ENCODE measurements around the gene LHCGR.

DNA sequence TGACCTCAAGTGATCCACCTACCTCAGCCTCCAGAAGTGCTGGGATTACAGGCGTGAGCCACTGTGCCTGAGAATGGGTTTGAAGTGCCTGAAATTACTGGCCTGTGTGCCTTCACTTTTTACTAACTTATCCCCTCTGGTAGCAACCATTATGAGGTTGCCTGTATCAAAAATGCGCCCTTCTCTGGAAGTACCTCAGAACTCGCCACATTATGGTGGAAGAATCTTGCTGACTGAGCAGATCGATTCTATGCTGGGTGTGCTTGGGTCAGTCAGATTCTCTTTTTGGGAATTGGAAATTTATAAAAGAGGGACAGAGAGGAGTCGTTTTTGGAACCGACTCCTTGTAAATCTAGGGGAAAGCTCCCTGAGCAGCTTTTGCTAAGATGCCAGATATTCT lies 8.2 kb downstream of the LHCGR start:
- TF ChIP-seq GATA3 (IDR thresholded peaks at IDR 0.05; ENCODE audit: low read depth, low read length) (no peak), GATA2 (IDR thresholded peaks at IDR 0.05; ENCODE audit: low read depth, low read length) (no peak)
